Measurements from ENCODE around the gene ZNF182.
"Not testable (repeated sequence)": the region's sequence is repeated elsewhere in the genome, so short reads cannot be mapped to it uniquely, and the experiment has no call there.

ZNF182 gene

GRCh38 chrX:48001260-48001659 lies 2.5 kb downstream of the ZNF182 start:
- no peak for DNase-seq (ENCODE audit: low spot score)

GRCh38 chrX:47992669-47993068 lies 11.1 kb downstream of the ZNF182 start:
- no peak for DNase-seq (ENCODE audit: low spot score)

- DNase-seq (ENCODE audit: low spot score), result no peak
Observed at GRCh38 chrX:47992095-47992380, 11.8 kb downstream of the ZNF182 start.

DNA sequence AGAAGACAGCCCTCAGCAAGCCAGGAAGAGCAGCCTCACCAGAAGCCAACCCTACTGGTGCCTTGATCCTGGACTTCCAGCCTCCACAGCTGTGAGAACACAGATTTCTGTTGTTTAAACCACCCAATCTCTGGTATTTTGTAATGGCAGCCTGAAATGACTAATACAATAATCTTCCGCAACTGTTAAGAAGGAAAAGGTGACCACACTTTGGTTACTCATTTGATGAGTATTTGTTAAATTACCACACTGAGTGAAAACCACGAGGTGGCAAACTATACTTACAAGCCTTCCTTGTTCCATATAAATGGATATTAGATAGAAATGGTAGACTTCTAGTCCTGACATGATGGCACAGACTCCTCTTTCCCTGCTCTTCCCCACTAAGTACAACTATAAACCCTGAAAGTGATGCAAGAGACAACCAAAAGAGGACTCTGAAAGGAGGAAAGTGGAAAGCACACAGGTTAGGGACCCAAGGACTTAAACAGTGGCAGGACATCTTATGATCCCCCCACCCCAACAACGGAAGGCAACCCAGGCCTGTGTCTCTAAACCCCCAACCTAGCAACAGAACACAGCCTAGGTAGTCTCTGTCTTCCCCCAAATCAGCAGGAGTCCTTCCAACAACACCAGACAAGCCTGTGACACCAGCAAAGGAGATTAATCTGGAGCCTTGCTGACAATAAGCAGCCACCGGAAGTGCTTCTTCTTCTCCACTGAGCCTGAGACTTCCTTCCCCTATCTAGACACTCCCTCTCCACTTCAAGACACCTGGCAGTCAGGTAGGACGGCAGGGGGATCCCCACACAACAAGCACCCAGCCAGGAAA lies 12.3 kb downstream of the ZNF182 start:
- DNase-seq (ENCODE audit: low spot score), result no peak

GRCh38 chrX:47976254-47977151 lies 27.3 kb downstream of the ZNF182 start:
- no peak for DNase-seq (ENCODE audit: low spot score)

GRCh38 chrX:47973235-47973634 lies 30.6 kb downstream of the ZNF182 start:
- DNase-seq (ENCODE audit: low spot score), result no peak

GRCh38 chrX:47965526-47965925 lies 38.3 kb downstream of the ZNF182 start:
- not testable (repeated sequence) for DNase-seq (ENCODE audit: low spot score)

- not testable (repeated sequence) for DNase-seq (ENCODE audit: low spot score)
Observed at GRCh38 chrX:47961830-47962229, 42.0 kb downstream of the ZNF182 start.

GRCh38 chrX:47960406-47960805 lies 43.4 kb downstream of the ZNF182 start:
- no peak for DNase-seq (ENCODE audit: low spot score)

DNA sequence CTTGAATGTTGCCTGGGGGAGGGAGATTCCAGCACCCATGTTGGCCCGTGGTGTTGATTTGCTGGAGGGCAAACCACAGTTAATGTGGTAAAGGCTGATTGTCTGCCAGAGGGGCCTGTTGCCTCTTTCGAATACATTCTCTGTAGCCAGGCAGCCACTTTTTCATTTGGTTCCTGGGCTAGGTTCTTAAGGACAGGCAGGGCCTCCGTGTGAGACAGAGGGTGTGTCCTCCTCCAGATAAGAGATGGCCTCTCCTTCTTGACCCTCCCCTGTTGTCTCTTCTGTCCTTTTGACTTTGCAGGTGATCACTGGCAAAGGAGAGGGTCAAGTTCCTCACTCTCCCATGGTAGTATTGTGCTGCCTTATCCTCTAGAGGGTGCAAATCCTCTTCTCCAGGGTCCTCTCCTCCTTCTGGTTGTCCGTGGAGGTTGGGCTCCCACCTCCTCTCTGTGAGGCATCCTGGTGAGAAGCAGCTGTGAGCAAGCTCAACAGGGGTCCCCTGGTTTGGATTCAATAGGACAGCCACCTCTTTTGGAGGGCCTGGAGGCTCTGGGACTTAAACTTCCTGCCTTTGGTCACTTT lies 44.9 kb downstream of the ZNF182 start:
- DNase-seq (ENCODE audit: low spot score), result no peak

DNA sequence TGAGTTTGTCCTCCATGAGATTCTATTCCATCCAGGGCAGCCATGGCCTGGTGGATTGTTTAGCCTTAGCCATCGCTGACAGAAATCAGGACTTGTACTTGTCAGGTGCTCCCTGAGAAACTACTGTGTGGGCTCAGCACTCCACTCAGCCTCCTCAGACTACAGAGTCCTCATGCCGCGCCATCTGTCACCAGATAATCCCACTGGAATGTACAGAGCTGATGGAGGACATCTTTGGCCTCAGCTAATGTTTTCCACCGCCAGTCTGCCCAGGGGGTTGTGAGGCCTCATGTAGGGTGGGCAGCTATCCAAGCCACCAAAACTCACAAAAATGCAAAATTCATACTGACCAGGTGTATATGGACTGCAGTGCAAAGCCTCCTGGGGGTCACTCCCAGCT lies 45.6 kb downstream of the ZNF182 start:
- DNase-seq (ENCODE audit: low spot score), result not testable (repeated sequence)

DNA sequence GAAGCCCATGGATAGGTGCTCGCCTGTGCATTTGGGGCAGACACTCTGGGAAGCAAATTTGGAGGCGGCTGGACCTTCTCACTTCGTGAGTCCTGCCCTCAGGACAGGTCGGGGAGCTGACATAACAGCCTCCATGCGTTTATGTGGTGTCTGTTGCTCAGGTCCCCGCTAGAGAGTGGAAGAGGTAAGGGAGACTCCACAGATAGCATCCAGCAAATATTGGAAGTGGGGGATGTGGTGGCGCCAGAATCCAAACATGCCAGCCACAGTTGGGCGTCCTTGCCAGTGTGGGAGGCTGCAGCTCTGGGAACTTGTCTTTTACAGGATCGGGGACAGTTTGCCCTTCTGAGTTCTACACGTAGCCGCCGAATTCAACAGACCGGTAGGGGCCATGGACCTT lies 47.8 kb downstream of the ZNF182 start:
- DNase-seq (ENCODE audit: low spot score), result no peak

DNA sequence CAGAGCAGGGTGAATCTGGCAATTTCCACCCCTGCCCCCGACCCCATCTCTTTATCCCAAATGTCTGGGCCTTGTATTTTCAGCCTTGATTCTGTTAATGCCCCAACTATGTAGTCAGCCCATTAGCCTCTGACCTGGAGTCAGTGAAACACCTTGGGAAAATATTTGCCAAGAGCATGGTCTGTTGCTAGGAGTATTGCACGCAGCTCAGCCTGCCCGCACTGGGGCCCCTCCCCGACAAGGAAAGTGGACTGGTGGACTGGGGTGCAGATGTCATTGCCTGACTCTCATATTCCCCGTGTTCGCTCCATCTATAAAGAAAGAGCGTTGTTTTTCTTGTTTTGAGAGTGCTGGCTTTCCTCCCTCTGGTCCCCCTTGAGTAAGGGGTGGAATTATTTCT lies 48.5 kb downstream of the ZNF182 start:
- DNase-seq (ENCODE audit: low spot score), result not testable (repeated sequence)

DNA sequence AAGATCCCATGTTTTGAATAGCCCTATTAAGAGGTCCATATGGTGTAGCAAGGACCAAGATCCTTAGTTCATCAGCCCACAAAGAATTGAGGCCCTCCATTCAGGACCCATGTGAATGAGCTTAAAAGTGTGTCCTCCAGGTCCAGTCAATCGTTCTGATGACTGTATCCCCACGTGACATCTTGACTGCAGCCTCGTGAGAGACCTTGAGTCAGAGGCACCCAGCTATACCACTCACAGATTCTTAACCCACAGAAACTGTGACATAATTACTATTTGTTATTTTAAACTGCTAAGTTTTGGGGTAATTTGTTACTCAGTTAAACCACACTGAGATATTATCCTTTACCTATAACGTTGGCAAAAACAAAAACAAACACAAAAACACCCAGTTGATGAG lies 62.4 kb downstream of the ZNF182 start:
- DNase-seq (ENCODE audit: low spot score), result no peak

GRCh38 chrX:47940448-47940847 lies 63.3 kb downstream of the ZNF182 start:
- DNase-seq (ENCODE audit: low spot score), result no peak

DNA sequence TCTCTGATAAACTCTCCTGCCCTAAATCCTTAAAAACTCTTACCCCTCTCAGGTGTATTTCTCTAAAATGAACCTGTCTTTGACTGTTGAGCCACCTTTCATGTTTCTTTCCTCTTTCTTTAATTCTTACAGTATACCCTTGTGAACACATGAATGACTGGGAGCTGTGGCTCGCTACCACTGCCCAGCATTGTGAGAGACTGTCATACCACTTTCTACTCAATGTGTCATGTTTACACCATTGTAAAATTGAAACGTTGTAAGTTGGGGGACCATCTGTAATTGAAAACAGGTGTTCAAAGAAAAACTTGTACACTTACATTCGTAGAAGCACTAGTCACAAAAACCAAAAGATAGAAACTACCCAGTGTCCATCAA lies 66.9 kb downstream of the ZNF182 start:
- DNase-seq (ENCODE audit: low spot score), result no peak

DNA sequence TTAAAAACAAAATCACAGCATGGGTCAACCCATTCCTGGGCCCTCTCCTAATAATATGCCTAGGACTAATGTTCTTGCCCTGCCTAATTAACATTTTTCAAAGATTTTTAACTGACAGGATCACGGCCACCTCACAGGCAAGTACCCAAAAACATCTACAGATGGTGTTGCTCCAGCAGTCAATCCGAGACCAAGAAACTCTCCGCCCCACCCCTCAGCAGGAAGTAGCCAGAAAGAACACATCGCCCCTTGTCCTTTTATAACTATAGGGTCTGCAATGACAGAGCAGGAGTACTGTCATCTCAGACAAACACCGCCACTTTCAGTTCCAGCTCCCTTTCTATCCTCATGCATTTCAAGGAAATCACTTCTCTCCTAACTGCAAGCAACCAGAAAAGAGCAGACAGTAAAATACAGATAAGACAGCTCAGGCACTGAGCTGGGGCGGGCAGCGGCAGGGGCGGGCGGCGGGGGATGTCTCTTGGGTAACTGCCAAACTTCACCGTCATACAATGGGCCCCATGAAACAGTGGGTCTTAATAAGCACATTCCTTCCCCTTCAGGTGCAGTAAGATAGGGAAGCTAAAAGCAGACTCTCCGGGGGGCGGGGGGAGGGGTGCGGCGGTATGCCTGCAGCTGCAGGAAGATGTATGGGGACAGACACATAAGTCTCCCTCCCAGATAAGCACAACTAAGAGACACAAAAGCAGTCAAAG lies 67.4 kb downstream of the ZNF182 start:
- DNase-seq (ENCODE audit: low spot score), result no peak

GRCh38 chrX:47933946-47934345 lies 69.8 kb downstream of the ZNF182 start:
- no peak for DNase-seq (ENCODE audit: low spot score)

GRCh38 chrX:47931970-47932369 lies 71.8 kb downstream of the ZNF182 start:
- DNase-seq (ENCODE audit: low spot score), result not testable (repeated sequence)

GRCh38 chrX:47927212-47927611 lies 76.6 kb downstream of the ZNF182 start:
- DNase-seq (ENCODE audit: low spot score), result no peak
